EL (cell line): ENCODE results near the gene NMUR2.

Source experiments
- DNase-seq: peaks from one replicate; pipeline ENCODE4 v3.0.0-alpha.2; 2016

NMUR2 gene, protein sequence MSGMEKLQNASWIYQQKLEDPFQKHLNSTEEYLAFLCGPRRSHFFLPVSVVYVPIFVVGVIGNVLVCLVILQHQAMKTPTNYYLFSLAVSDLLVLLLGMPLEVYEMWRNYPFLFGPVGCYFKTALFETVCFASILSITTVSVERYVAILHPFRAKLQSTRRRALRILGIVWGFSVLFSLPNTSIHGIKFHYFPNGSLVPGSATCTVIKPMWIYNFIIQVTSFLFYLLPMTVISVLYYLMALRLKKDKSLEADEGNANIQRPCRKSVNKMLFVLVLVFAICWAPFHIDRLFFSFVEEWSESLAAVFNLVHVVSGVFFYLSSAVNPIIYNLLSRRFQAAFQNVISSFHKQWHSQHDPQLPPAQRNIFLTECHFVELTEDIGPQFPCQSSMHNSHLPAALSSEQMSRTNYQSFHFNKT

DNA sequence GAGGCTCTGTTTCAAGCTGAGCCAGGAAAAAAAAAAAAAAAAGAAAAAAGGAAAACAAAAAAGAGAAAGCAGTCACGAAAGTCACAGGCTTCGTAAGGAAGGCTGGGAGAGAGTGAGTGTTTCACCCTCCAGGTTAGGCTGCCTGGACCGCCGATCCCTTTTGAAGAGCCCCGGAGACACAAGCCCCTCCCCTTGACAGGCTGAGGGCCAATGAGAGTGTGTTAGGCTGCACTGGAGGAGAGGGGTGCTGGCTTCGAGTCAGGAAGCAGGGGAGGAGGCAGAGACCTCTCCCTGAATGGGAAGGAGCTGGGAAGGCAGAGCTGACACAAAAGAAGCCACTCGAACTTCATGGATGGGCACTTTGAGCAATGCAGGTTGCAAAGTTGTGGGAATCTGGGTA is at the start of gene NMUR2:
NMUR2 (minus strand) TSS at position 135 of the 400 bp plus-strand sequence. CDS start 166 bp downstream, outside the sequence.
- peak; percentile 1 for DNase-seq

DNA sequence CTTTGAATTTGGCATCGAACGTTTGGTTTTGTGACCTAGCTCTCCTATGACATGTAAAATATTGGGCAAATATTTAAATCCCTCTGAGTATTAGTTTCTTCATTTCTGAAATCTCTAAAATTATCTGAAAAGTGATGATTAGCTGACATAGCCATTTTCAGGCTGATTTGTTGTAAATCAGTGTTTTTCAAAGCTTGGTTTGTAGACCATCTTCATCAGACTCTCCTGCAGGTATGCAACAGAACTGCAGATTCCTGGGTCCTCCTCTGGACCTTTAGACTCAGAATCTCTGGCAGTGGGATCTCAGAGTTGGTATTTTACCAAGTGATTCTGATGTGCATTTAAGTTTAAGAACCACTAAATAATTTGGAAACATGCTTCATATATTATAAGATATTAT is 38.9 kb upstream of the NMUR2 start:
- no peak for DNase-seq

DNA sequence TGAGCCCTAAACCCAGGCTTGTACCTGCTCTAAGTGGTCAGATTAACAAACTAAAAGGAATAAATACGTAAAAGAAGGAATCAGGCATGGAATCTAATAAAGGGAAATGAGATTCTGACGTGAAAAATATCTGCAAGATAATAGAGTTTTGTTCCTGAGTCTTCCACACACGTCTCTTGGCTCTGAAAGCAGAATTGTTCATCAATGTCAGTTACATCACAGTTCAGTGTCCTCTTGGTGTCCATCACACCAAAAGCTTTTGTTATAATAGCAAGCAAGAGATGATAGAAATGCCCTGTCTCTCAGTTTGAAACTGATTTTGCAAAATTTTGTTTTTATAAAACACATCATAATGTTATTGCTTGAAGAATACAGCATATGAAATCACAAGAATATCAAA is 34.7 kb upstream of the NMUR2 start:
- DNase-seq: no peak

DNA sequence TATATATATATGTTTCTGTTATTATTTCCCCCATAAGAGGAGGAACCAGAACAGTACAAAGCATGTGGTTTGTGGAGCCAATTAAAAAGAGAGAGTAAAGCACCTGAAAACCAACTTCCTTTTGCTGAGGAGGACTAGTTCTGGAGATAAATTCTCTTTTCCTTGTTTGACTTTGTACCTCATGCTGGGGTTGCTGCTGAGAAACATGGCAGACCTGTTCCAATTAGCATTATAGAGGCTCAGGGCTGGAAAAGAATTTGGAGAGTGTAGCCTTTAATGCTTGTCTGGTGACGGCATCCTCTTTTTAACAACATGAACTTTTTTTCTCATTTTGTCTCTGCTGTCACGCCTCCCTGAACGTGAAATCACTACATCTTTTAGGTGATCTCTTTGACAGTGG is 32.8 kb upstream of the NMUR2 start:
- no peak for DNase-seq

DNA sequence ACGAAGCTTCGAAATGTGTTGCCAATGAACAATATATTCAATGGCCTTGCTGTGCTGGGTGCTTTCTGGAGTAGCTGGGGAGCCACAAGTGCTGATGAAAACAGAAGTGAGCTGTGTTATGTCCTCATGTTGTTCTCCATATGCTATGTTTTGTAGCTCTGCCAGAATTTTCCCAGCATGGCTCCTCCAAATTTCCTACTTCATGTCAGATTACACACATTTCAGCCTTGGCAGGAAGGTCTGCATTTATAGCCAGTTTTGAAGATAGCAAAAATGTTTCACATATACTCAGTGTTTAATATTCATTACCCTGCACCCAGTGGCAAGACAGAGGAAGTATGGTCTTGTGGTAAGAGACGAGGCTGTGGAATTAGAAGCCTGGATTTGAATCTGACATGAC is 22.6 kb upstream of the NMUR2 start:
- no peak for DNase-seq

DNA sequence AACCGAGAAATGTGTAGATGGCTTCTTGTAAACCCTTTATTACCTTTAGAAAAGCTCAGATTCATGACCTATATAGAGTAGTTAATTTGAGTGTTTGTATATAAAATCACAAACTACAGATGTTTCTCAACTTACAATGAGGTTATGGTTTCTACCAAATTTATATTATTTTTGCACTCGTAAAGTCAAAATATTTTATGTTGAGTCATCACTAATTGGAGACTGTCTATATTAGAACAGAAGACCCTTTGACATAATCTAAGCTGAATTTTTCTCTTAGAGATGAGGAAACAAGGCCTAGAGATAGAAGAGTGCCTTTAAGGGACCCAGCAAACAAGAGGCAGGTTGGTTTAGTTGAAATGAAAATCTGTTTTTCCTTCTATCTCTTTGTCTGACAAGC is 20.0 kb upstream of the NMUR2 start:
- DNase-seq: no peak

DNA sequence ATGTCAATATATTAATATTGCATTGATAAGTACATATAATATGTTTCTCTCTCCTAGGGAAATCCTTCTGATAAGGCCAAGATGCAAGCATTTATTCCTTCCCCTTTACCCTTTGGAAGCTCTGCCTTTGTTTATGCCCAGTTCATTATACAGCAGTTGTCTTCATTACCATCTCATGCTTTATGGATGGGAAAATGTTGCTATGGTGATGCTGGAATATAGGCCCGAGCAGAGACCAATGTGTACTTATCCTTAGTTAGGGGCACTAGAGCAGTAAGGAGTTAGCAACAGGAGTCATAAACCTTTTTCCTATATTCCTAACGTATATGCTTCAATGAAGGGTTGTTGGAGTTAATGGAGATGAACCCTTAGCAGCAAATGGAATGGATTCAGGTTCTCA is 19.4 kb upstream of the NMUR2 start:
- DNase-seq: no peak

DNA sequence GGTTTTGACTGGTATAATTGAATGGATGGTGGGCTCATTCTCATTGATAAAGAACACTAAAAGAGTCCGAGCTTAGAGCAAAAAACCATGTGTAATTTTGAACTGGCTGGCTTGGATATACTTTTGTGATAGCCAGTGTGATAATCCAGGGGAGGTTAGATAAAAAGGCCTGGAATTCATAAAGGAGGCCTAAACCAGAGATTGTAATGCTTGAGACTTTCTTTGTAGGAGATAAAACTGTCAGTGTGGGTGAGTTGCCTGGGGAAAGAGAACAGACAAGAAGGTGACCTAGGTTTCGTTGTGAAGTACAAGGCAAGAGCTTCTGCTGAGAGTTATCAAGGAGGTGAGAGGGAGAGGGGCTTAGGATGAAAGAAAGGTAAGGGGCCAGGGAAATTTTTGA is 17.0 kb upstream of the NMUR2 start:
- no peak for DNase-seq

DNA sequence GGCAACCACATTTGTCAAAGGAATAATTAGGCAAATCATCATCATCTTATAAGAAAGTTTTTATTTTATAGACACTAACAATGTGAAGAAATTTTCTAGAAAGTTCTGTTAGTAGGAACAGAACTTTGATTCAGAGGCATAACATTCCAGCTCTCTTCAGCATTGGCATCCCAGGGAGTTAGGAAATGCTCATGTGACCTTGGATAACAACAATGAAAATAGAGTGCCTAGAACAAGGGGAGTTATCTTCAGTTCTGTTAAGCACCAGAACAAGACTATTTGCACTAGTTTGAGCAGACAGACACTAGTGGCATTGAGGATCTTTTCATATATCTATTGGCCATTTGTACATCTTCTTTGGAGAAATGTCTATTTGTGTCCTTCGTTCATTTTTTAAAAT is 7.0 kb upstream of the NMUR2 start:
- DNase-seq: no peak

DNA sequence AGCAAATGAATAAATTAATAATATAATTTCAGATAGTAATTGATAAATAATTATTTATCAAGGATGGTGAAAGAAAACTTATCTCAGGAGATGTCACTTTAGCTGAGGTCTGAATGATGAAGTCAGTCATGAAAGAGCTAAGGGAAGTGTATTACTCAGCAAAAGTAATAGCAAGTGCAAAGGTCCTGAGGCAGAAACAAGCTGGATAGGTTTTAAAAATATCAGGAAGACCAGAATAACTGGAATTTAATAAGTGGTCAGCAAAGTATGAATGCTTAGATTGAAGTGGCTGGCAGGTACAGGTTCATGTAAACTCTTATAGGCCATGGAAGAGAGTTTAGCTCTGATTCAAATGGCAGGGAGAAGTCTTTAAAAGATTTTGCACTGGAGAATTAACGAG is 1.0 kb upstream of the NMUR2 start:
- no peak for DNase-seq

DNA sequence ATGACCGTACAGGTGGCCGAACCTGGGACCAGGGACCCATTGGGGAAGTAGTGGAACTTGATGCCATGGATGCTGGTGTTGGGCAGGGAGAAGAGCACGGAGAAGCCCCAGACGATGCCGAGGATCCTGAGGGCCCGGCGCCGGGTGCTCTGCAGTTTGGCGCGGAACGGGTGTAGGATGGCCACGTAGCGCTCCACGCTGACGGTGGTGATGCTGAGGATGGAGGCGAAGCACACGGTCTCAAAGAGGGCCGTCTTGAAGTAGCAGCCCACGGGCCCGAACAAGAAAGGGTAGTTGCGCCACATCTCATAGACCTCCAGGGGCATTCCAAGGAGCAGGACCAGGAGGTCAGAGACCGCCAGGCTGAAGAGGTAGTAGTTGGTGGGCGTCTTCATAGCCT is 585 bp downstream of the NMUR2 start:
- no peak for DNase-seq

DNA sequence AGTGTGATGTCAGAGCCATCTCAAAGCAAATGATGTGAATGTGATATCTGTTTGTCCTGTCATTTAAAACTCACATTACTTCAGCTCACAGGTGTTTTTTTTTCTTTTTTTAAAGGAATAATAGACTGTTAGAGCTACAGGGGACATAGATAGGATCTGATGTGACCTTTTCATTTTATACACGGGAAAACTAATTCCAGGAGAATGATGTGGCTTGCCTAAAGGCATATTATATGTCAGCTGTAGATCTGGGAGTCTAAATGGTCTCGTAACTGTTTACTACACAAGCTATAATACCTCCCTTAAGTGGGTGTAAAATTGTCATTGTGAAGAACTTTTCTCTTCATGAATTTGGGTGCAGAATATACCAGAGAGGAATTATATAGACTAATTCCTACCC is 2.0 kb downstream of the NMUR2 start:
- no peak for DNase-seq

DNA sequence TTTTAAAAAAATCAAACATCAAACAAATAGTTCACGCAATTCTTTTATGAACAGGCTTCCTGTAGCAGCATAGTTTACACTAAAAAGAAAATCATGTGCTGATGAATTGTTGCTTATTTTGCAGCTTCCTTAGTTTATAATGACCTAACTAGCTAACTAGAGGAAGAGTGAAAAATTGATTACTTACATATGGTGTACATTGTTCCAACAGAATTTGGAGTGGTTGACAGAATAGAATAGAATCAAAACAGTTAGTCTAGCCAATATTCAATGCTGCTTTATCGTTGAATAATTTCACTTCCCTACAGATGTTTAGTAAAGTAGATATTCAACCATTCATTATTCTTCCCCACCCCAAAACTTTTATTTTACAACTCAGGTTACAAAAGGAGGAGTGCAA is 4.2 kb downstream of the NMUR2 start:
- DNase-seq: no peak

DNA sequence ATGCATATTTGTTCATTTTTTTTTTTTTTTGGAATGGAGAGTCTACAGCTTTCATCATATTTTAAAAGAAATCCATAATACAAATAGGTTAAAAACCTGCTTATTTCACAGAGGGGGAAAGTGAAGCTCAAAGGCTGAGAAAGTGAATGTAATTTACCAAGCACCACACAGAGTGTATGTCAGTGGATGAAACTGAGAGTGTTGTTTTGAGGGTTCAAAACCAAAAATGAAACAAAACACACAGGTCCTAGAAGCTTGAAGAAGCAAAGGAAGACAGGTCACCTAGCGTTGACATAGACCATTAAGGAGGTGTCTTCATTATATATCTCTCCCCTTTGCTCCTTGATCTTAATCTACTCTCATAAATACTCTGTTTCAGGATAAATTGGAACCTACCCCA is 7.5 kb downstream of the NMUR2 start:
- DNase-seq: no peak

DNA sequence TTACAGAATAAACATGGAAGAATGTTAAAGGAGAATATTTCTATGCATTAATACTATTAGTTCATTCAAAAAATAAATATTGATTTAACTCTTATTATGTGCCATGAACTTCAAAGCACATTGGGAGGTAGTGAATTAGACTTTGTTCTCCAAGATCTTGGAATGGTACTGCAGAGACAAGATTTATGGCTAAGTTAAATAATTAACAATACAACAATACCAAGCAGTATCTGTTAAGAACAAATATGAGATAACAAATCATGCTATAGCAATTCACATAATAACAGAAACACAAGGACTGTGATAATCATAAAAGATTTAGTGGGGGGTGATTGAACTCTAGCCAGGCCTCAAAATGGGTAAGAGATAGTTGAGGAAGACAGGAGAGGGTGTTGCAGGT is 11.6 kb downstream of the NMUR2 start:
- DNase-seq: no peak

DNA sequence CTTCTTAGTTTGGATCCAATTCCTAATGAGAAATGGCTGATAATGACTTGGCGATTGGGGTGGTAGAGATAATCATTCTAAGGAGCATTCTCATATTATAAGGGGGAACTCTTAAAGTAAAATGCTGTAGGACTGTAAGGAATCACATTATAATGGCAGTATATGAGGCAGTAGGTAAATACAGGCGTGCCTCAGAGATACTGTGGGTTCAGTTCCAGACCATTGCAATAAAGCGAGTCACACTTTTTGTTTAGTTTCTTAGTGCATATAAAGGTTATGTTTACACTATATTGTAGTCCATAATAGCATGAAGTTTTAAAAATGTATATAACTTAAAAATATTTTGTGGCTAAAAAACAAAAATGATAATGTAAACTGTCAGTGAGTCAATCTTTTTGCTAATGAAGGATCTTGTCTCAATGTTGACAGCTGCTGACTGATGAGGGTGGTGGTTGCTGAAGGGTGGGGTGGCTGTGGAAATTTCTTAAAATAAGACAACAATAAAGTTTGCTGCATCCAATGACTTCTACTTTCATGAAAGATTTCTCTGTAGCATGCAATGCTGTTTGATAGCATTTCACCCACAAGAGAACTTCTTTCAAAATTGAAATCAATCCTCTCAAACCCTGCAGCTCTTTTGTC is 15.8 kb downstream of the NMUR2 start:
- DNase-seq: no peak

DNA sequence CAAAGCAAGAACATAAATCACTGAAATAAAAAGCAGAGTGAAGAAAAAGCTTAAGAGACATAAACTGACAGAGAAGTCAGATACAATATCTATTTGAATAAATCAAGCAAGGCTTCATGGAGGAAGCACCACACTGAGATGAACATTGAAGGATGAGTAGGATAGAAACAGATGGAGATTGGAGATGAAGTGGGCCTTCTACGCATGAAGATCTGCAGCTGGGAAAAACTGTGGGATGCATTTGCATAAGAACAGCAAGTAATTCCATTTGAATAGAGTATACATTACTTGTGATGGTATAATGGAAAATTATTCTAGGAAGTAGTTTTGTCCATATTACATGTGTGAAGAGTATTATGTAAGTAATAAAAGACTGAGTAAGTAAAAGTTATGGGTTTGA is 16.5 kb downstream of the NMUR2 start:
- no peak for DNase-seq

DNA sequence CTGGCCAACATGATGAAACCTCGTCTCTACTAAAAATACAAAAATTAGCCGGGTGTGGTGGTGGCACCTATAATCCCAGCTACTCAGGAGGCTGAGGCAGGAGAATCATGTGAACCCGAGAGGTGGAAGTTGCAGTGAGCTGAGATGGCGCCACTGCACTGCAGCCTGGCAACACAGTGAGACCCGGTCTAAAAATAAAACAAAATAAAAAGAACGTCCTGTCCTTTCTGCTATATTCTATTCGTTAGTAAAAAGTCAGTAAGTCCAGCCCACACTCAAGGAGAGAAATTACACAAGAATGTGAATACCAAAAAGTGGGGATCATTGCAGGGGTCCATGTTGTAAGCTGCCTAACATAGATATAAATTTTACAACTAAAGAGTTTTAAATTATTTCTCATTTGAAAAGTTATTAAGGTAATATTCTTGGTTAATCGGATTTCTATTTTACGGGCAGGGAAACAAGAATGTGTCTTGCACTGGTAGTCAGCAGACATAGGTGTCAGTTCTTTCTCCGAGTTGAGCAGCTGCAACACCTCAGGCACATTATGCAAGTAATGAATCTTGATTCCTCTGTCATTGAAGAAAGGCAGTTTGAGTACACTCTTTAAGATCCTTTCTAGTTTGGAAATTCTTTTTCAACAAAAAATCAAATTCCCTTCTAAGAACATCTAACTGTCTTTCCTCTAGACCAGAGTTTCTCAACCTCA is 24.5 kb downstream of the NMUR2 start:
- no peak for DNase-seq

DNA sequence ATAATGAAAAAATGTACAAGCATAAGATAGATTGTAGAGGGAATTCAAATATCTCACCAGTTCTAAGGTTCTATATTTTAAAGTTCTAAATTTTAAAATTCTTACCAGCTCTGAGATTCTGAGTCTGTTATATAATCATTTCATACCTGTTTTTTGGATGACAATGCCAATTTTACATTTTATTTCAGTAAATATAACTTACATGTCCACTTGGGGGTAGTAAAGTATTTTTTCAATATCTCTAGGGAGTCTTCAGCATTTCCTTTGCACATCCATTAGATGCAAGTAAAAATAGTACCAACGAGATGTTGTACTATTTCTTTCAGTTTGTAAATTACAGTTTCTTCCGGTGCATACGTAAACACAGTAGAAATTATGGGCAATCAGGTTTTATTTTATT is 25.7 kb downstream of the NMUR2 start:
- DNase-seq: no peak

DNA sequence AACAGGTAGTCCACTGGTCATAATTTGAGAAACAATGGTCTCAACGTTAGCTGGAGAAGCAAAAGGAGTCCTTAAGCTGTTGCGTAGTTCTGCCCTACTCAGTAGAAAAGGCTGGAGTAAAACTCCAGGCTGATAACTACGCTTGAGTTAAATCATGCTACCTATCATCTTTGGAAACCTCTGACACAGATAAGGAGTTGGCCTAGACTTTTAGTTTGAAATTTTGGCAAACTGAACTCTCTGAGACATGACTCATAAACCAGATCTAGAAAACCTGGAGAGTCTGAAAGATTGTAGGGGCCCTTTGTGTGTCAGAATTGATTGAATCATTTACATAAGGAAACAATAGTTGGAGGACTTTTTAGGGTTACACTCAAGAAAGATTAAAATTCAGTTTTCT is 26.3 kb downstream of the NMUR2 start:
- DNase-seq: no peak

DNA sequence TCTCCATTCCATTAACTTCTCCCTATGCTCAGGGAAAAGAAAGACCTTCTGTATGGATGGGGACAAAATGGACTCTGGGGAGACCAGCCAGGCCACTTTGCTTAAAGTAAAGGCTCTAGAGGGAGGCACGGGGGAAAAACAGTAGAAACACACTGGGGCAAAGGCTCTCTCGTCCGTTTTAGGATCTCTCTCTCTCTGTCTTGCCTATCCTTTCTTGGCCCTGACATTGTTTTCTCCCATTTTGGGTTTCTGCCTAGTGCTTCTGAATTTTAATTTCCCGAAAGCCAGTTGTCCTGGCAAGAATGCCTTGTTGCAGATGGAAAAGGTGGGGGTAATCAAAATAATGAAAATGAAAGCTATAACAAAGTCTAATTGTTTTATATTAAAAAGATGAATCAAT is 28.2 kb downstream of the NMUR2 start:
- DNase-seq: no peak

DNA sequence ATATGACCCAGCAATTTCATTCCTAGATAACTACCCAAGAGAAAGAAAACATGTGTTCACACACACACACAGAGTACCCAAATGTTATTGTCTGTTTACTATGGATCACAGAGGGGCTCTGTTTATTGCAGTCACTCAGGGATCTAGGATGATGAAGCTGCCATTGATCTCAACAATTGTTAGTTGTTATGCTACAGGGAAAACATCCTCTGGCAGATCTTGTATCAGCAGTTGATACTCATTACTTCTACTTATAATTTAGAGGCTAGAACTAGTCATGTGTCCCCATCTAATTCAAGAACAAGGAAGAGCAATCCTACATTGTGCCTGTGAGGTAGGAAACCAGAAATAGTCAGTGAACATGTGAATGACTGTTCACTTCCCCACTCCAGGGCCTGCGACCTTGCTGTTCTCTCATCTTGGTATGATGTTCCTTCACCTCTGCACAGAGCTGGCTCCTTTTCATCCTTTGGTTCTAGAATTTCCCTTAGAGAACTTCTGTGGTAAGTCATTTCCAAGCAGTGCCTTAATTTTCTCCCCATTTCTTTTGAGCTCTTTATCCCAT is 30.3 kb downstream of the NMUR2 start:
- DNase-seq: no peak

DNA sequence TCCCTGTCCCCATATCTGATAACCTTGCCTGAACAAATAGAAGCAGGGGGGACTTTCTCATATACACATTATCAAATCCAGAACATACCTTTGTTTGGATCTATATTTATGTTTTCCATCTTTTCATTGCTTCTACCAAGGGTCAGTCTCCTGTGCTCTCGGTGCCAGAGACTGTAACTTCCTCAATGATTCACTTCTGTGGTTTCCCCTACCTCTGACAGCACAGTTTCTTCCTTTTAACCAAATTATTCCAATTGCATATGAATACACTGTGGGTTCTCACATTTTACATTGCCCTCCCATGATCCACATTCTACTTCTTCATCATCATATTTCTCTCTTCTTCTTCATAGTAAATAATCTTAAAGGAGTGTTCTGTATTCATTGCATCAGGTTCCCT is 32.2 kb downstream of the NMUR2 start:
- DNase-seq: no peak

DNA sequence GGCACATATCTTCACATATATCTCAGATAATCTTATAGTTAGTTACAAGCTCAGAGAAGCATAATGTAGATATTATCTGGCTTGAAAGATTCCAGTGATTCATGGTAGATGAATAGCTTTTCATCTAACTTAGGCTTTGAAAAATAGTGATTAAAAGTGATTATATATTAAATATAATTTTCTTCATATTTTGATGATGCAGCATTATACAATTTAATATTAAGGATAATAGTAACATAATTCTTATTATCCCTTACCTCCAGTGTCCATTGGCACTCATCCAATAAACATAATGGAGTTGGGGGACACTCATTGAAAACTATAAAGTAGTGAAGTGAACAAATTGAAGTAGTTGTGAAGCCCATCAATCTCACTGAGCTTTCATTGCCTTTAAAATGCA is 35.8 kb downstream of the NMUR2 start:
- DNase-seq: no peak
